ENCODE data around the gene NRDC. TPM values are rescaled to one million over a fixed set of nuclear protein-coding genes. Genes with fewer than 3 reads are reported as not detected.

The NRDC gene
- total RNA-seq, 4 donors from 2014 or later: 97.8 to 154 (median 115) TPM

DNA sequence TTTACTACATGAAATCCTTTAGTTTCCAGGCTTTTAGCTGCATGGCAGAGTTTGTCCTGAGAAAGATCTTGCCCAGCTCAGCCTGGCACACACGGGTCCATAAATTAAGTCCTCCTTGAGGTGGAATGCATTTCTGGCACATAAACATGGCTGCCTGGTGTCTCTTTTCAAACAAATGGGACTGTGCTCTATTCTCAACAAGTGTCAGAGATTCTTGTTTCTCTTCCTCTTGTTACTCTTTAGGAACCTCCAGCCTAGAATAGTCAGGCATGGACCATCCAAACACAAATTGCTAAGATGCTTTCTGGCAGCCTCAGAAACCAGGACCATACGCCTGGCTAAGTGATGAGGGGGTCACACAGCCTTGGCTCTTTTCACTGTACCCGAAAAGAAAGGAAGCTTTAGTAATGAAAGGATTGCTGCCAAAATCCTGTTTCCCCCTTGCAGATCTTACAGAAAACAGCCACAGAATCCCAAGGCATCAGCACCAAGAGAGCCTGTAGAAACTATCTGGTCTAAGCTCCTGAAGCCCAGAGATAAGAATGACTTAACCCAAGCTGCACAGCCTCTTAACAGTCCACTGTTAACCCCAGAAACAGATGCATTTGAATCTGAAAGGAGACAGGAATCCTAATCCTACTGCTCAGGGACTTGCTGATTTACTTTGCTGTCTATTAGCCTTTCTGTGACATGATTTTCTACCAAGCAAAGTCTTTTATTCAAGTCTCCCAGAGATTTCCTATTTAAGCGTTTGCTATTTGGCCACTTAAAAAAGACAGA, 31.9 kb upstream of the NRDC start:
- Histone ChIP-seq H3K27me3 (peaks cover 40% of the 10 kb centered on the region), H3K36me3 (no peaks in the 10 kb centered on the region), H3K9me3 (no peaks in the 10 kb centered on the region), H3K4me3 (no peak overlapping the region), H3K4me1 (no peaks in the 10 kb centered on the region), H3K27ac (no peak overlapping the region)
- 82% methylated on average over 4 of the region's 4 CpGs for WGBS
- no peak for DNase-seq (ENCODE audit: low spot score in 2 of 2)
- TF ChIP-seq EP300 (IDR thresholded peaks at IDR 0.05): no peak
- TF ChIP-seq, protein P1, sequence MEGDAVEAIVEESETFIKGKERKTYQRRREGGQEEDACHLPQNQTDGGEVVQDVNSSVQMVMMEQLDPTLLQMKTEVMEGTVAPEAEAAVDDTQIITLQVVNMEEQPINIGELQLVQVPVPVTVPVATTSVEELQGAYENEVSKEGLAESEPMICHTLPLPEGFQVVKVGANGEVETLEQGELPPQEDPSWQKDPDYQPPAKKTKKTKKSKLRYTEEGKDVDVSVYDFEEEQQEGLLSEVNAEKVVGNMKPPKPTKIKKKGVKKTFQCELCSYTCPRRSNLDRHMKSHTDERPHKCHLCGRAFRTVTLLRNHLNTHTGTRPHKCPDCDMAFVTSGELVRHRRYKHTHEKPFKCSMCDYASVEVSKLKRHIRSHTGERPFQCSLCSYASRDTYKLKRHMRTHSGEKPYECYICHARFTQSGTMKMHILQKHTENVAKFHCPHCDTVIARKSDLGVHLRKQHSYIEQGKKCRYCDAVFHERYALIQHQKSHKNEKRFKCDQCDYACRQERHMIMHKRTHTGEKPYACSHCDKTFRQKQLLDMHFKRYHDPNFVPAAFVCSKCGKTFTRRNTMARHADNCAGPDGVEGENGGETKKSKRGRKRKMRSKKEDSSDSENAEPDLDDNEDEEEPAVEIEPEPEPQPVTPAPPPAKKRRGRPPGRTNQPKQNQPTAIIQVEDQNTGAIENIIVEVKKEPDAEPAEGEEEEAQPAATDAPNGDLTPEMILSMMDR (IDR thresholded peaks at IDR 0.05): no peak
- no peak for TF ChIP-seq POLR2A (IDR thresholded peaks at IDR 0.05)
- TF ChIP-seq POLR2AphosphoS5 (IDR thresholded peaks at IDR 0.05): no peak

DNA sequence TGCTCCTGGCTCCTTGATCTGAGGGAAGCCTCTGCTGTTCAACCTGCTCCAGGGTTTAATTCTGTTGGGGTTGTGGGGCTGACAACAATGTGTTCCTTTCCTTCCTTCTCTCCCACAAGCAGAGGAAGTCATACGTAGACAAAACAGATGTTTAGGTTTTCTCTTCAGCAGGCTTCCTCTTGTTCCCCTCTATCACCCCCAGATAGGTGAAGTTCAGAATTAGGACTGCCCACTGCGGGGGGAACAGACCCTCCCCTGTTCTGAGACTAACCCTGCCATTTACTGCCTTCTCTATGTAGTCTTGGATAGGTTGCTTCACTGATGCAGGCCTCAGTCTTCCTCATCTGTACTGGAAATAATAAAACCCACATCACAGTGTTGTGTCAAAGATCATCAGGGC, 30.0 kb upstream of the NRDC start:
- TF ChIP-seq, protein P1 (IDR thresholded peaks at IDR 0.05): no peak
- TF ChIP-seq POLR2A (IDR thresholded peaks at IDR 0.05) (no peak), EP300 (IDR thresholded peaks at IDR 0.05) (no peak), POLR2AphosphoS5 (IDR thresholded peaks at IDR 0.05) (no peak)
- DNase-seq (ENCODE audit: low spot score in 2 of 2): no peak

DNA sequence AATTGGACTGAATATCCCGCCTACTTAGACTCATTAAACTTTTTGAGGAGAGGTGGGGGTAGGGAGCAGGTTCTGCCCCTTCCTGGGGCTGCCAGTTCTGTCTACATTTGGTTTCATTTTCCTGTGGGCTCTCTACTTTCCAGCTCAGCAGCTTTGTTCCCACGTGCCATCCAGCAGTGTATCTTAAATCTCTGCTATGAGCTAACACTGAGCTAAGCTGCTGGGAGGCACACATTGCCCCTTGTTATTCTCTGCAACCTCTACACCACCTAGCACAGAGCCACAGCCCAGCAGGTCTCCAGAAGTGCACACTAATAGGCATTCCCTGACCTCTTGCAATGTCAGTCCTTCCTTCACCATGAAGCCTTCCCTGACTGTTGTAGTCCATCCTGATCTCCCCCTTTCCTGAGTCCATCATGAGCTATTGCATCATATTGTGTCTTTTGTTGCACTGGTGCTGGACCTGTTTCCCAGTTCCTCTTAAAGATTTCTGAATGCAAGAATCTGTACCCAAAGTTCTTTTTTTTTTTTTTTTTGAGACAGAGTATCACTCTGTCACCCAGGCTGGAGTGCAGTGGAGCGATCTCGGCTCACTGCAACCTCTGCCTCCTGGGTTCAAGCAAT, 28.7 kb upstream of the NRDC start:
- WGBS: 58% methylated on average over 4 of the region's 4 CpGs
- Histone ChIP-seq H3K27ac (no peak overlapping the region), H3K36me3 (no peaks in the 10 kb centered on the region), H3K9me3 (no peaks in the 10 kb centered on the region), H3K27me3 (peaks cover 48% of the 10 kb centered on the region), H3K4me1 (no peaks in the 10 kb centered on the region), H3K4me3 (no peak overlapping the region)
- no peak for DNase-seq (ENCODE audit: low spot score in 2 of 2)
- TF ChIP-seq POLR2A (IDR thresholded peaks at IDR 0.05): no peak
- TF ChIP-seq, protein P1 (IDR thresholded peaks at IDR 0.05): no peak
- no peak for TF ChIP-seq EP300 (IDR thresholded peaks at IDR 0.05)
- no peak for TF ChIP-seq POLR2AphosphoS5 (IDR thresholded peaks at IDR 0.05)

More for the DNA sequence above, 30.0 kb upstream of the NRDC start:
- H3K27ac ChIP-seq: no peak overlapping the region
- H3K4me1 ChIP-seq: no peaks in the 10 kb centered on the region
- no peaks in the 10 kb centered on the region for H3K9me3 ChIP-seq
- H3K27me3 ChIP-seq: peaks cover 48% of the 10 kb centered on the region
- H3K36me3 ChIP-seq: no peaks in the 10 kb centered on the region
- H3K4me3 ChIP-seq: no peak overlapping the region
- 65% methylated on average over 2 of the region's 2 CpGs for WGBS

DNA sequence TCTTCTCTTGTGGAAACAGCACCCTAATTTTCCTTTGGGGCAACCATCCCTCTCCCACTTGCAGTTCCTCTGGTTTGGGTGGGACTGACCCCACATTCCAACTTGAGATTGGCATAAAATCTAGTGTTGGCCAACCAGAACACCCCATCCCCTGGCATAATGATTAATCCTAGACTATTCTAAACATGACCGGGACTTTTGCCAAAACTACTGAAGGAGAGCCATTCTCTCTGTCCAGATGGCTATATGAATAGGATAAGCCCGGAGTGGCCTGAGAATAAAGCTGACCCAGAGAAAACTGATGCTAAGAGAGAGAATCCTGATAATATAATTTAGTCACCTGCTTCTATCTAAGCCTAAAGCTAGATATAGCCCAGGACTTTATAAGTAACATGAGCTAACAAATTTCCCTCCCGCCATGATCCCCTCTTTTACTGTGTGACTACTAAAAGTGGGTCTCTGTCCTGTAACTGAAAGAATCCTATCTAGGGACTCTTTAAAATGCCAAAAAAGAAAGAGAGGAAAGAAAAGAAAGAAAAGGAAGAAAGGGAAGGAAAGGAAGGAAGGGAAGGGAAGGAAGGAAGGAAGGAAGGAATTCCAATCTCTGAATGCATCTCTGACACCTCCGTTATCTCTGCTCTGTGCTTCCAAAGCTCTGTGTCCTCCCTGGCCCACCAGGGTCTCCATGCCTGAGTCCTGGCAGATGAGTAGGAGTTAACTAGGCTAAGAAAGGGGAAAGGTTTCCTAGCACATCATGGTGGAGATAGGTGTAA, 28.0 kb upstream of the NRDC start:
- no peaks in the 10 kb centered on the region for H3K9me3 ChIP-seq
- no peaks in the 10 kb centered on the region for H3K4me1 ChIP-seq
- H3K36me3 ChIP-seq: no peaks in the 10 kb centered on the region
- no peak overlapping the region for H3K27ac ChIP-seq
- no peak overlapping the region for H3K4me3 ChIP-seq
- no peak for TF ChIP-seq POLR2A (IDR thresholded peaks at IDR 0.05)
- DNase-seq (ENCODE audit: low spot score in 2 of 2): no peak
- WGBS: 79% methylated on average over 4 of the region's 4 CpGs
- H3K27me3 ChIP-seq: peaks cover 44% of the 10 kb centered on the region

DNA sequence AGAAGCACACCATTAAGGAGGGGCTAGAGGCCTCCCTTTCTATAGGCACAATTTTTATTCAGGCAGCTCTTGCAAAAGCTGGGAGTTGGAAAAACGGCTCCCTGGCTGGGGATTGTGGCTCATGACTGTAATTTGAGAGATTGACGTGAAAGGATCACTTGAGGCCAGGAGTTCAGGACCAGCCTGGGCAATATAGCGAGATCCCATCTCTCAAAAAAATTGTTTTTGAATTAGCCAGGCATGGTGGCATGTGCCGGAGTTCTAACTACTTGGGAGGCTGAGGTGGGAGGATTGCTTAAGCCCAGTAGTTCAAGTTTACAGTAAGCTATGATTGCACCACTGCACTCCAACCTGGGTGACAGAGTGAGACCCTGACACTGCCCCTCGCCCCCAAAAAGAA, 23.9 kb upstream of the NRDC start:
- H3K4me1 ChIP-seq: no peaks in the 10 kb centered on the region
- TF ChIP-seq, protein P1 (IDR thresholded peaks at IDR 0.05): no peak
- TF ChIP-seq POLR2A (IDR thresholded peaks at IDR 0.05) (no peak), POLR2AphosphoS5 (IDR thresholded peaks at IDR 0.05) (no peak), EP300 (IDR thresholded peaks at IDR 0.05) (no peak)
- no peaks in the 10 kb centered on the region for H3K36me3 ChIP-seq
- no peak for DNase-seq (ENCODE audit: low spot score in 2 of 2)
- H3K27me3 ChIP-seq: peaks cover 39% of the 10 kb centered on the region
- whole genome bisulfite sequencing: 89% methylated on average over 5 of the region's 5 CpGs
- H3K4me3 ChIP-seq: no peak overlapping the region
- no peak overlapping the region for H3K27ac ChIP-seq
- H3K9me3 ChIP-seq: no peaks in the 10 kb centered on the region

Data from suprapubic skin (tissue), 4 donors.